ENCODE results near the gene HEPACAM.
"Not testable (repeated sequence)": the region's sequence is repeated elsewhere in the genome, so short reads cannot be mapped to it uniquely, and the experiment has no call there.

Gene HEPACAM

GRCh38 chr11:124935548-124936514, at the start of gene HEPACAM:
Gene HEPACAM (minus strand): TSS chr11:124936047. CDS start chr11:124936006, 41 bp downstream.
- Mint-ChIP-seq H3K27me3 (peaks cover 42% of the 10 kb centered on the region), H3K27ac (no peak within 1 kb of the TSS), H3K36me3 (no peaks in the 10 kb centered on the region), H3K4me1 (peaks cover 8% of the 10 kb centered on the region), H3K9me3 (no peaks in the 10 kb centered on the region), H3K4me3 (no peak within 1 kb of the TSS)
- no peak for DNase-seq
- CTCF ChIA-PET: interaction anchor here (0.6 to 1.9 kb wide), 7 partner anchors 14 to 206 kb away, joined by 3 to 10 read pairs (median 4); partner anchors contain the start of gene CCDC15

- CTCF ChIA-PET: no interaction called here
- Mint-ChIP-seq H3K9me3 (peaks cover 26% of the 10 kb centered on the region), H3K27ac (peak overlapping the region; percentile 40), H3K27me3 (no peaks in the 10 kb centered on the region), H3K36me3 (peaks cover 69% of the 10 kb centered on the region), H3K4me3 (no peak overlapping the region), H3K4me1 (no peaks in the 10 kb centered on the region)
- DNase-seq: no peak
Observed at GRCh38 chr11:124984512-124984854, 48.6 kb upstream of the HEPACAM start.

GRCh38 chr11:124983674-124984511, 48.0 kb upstream of the HEPACAM start:
- peaks cover 29% of the 10 kb centered on the region for H3K9me3 Mint-ChIP-seq
- no peaks in the 10 kb centered on the region for H3K4me1 Mint-ChIP-seq
- peaks cover 75% of the 10 kb centered on the region for H3K36me3 Mint-ChIP-seq
- no peak for DNase-seq
- CTCF ChIA-PET: no interaction called here
- no peak overlapping the region for H3K27ac Mint-ChIP-seq
- no peaks in the 10 kb centered on the region for H3K27me3 Mint-ChIP-seq
- H3K4me3 Mint-ChIP-seq: no peak overlapping the region

GRCh38 chr11:124982043-124982442, 46.2 kb upstream of the HEPACAM start:
- Mint-ChIP-seq H3K27ac (no peak overlapping the region), H3K36me3 (peaks cover 77% of the 10 kb centered on the region)

GRCh38 chr11:124978316-124978715, 42.5 kb upstream of the HEPACAM start:
- Mint-ChIP-seq H3K27me3 (no peaks in the 10 kb centered on the region), H3K9me3 (peaks cover 29% of the 10 kb centered on the region), H3K4me1 (no peaks in the 10 kb centered on the region), H3K27ac (no peak overlapping the region), H3K36me3 (peaks cover 59% of the 10 kb centered on the region), H3K4me3 (no peak overlapping the region)
- CTCF ChIA-PET: interaction anchor here (0.9 kb wide), 1 partner anchor 19 kb away, joined by 4 read pairs; no protein-coding TSS in a partner anchor
- no peak for DNase-seq

More at GRCh38 chr11:124982043-124982442, 46.2 kb upstream of the HEPACAM start:
- CTCF ChIA-PET: no interaction called here
- peaks cover 29% of the 10 kb centered on the region for H3K9me3 Mint-ChIP-seq
- DNase-seq: no peak
- H3K4me1 Mint-ChIP-seq: no peaks in the 10 kb centered on the region
- H3K27me3 Mint-ChIP-seq: no peaks in the 10 kb centered on the region
- H3K4me3 Mint-ChIP-seq: no peak overlapping the region

GRCh38 chr11:124977006-124977405, 41.2 kb upstream of the HEPACAM start:
- peaks cover 18% of the 10 kb centered on the region for H3K9me3 Mint-ChIP-seq

GRCh38 chr11:124976531-124976930, 40.7 kb upstream of the HEPACAM start:
- Mint-ChIP-seq H3K9me3 (peaks cover 13% of the 10 kb centered on the region), H3K27ac (no peak overlapping the region), H3K27me3 (no peaks in the 10 kb centered on the region), H3K4me1 (no peaks in the 10 kb centered on the region), H3K4me3 (no peak overlapping the region), H3K36me3 (peaks cover 41% of the 10 kb centered on the region)
- CTCF ChIA-PET: no interaction called here
- no peak for DNase-seq

More at GRCh38 chr11:124977006-124977405, 41.2 kb upstream of the HEPACAM start:
- Mint-ChIP-seq H3K4me3 (no peak overlapping the region), H3K4me1 (no peaks in the 10 kb centered on the region), H3K27ac (no peak overlapping the region), H3K36me3 (peaks cover 46% of the 10 kb centered on the region), H3K27me3 (no peaks in the 10 kb centered on the region)
- DNase-seq: no peak
- CTCF ChIA-PET: no interaction called here

GRCh38 chr11:124971810-124972209, 36.0 kb upstream of the HEPACAM start:
- H3K4me1 Mint-ChIP-seq: no peaks in the 10 kb centered on the region
- H3K4me3 Mint-ChIP-seq: no peak overlapping the region
- no peak overlapping the region for H3K27ac Mint-ChIP-seq
- H3K36me3 Mint-ChIP-seq: peaks cover 8% of the 10 kb centered on the region
- no peaks in the 10 kb centered on the region for H3K9me3 Mint-ChIP-seq
- DNase-seq: no peak
- CTCF ChIA-PET: interaction anchor here (1.1 kb wide), 1 partner anchor 170 kb away, joined by 3 read pairs; no protein-coding TSS in a partner anchor
- H3K27me3 Mint-ChIP-seq: no peaks in the 10 kb centered on the region

GRCh38 chr11:124970925-124971324, 35.1 kb upstream of the HEPACAM start:
- Mint-ChIP-seq H3K9me3 (no peaks in the 10 kb centered on the region), H3K27ac (no peak overlapping the region), H3K36me3 (peaks cover 5% of the 10 kb centered on the region), H3K27me3 (no peaks in the 10 kb centered on the region), H3K4me1 (no peaks in the 10 kb centered on the region), H3K4me3 (no peak overlapping the region)
- DNase-seq: no peak
- CTCF ChIA-PET: interaction anchor here (1.1 kb wide), 1 partner anchor 171 kb away, joined by 3 read pairs; no protein-coding TSS in a partner anchor

- CTCF ChIA-PET: interaction anchor here (0.9 kb wide), 1 partner anchor 156 kb away, joined by 3 read pairs; no protein-coding TSS in a partner anchor
- H3K27ac Mint-ChIP-seq, H3K4me1 Mint-ChIP-seq, H3K27me3 Mint-ChIP-seq, DNase-seq, H3K9me3 Mint-ChIP-seq, H3K4me3 Mint-ChIP-seq, H3K36me3 Mint-ChIP-seq: not testable (repeated sequence)
Observed at GRCh38 chr11:124968197-124968596, 32.4 kb upstream of the HEPACAM start.

- Mint-ChIP-seq H3K4me3 (no peak overlapping the region), H3K4me1 (peaks cover 6% of the 10 kb centered on the region), H3K36me3 (peaks cover 16% of the 10 kb centered on the region), H3K9me3 (no peaks in the 10 kb centered on the region), H3K27ac (no peak overlapping the region), H3K27me3 (no peaks in the 10 kb centered on the region)
- CTCF ChIA-PET: interaction anchor here (0.8 to 3.4 kb wide), 3 partner anchors 11 to 248 kb away, joined by 3 to 24 read pairs (median 3); no protein-coding TSS in a partner anchor
- DNase-seq: no peak
Observed at GRCh38 chr11:124961972-124962609, 26.2 kb upstream of the HEPACAM start.

GRCh38 chr11:124955035-124955434, 19.2 kb upstream of the HEPACAM start:
- Mint-ChIP-seq H3K36me3 (peaks cover 14% of the 10 kb centered on the region), H3K27me3 (no peaks in the 10 kb centered on the region), H3K9me3 (no peaks in the 10 kb centered on the region), H3K4me3 (no peak overlapping the region), H3K4me1 (peaks cover 16% of the 10 kb centered on the region), H3K27ac (no peak overlapping the region)
- no peak for DNase-seq
- CTCF ChIA-PET: interaction anchor here (1.9 kb wide), 1 partner anchor 19 kb away, joined by 8 read pairs; the partner anchor contains the start of gene HEPACAM

- H3K27ac Mint-ChIP-seq: no peak overlapping the region
- peaks cover 14% of the 10 kb centered on the region for H3K36me3 Mint-ChIP-seq
- no peak overlapping the region for H3K4me3 Mint-ChIP-seq
- CTCF ChIA-PET: interaction anchor here (0.6 to 1.9 kb wide), 3 partner anchors 18 to 394 kb away, joined by 3 to 8 read pairs (median 4); partner anchors contain the start of gene HEPACAM
- no peaks in the 10 kb centered on the region for H3K9me3 Mint-ChIP-seq
- peaks cover 16% of the 10 kb centered on the region for H3K4me1 Mint-ChIP-seq
- H3K27me3 Mint-ChIP-seq: no peaks in the 10 kb centered on the region
- no peak for DNase-seq
Observed at GRCh38 chr11:124954590-124954955, 18.7 kb upstream of the HEPACAM start.

All from activated naive CD4-positive, alpha-beta T cell treated with anti-CD3 and anti-CD28 coated beads, Interleukin-2, amount 10 ng/mL, durations not matched to agents 7 days and 5 days (primary cell).